ENCODE results near the gene GLS. TPM values are rescaled to one million over a fixed set of nuclear protein-coding genes. Genes with fewer than 3 reads are reported as not detected.

GLS gene
- total and polyA plus RNA-seq, 2 donors (not counting 3 experiments of a cell fraction or from before 2014, with no cell fraction given), result 49.0 to 183 TPM

- intact Hi-C loops (cut with micrococcal nuclease), result loop anchor here (1.0 to 2.0 kb wide), 4 partner anchors 11 to 158 kb away; no protein-coding TSS in a partner anchor
- no peak for DNase-seq (ENCODE audit: low read depth, low spot score)
- no peak overlapping the region for H3K9ac ChIP-seq (replicated peaks; ENCODE audit: extremely low read depth, insufficient read depth, low read length)
- no peak overlapping the region for H3K4me2 ChIP-seq (ENCODE audit: insufficient read depth, low read length)
- ChIA-PET POLR2A (no interaction called here), CTCF (interaction anchor here (1.3 kb wide), 1 partner anchor 158 kb away, joined by 6 read pairs; no protein-coding TSS in a partner anchor)
- TF ChIP-seq POLR2A (IDR thresholded peaks at IDR 0.05; ENCODE audit: low read depth, low read length) (no peak), JUN (IDR thresholded peaks at IDR 0.05; ENCODE audit: borderline replicate concordance, insufficient read depth, insufficient read length, low read depth) (no peak), GATA2 (IDR thresholded peaks at IDR 0.05; ENCODE audit: insufficient read depth, insufficient read length, low read depth, low read length) (no peak), CTCF (IDR thresholded peaks at IDR 0.05; ENCODE audit: extremely low read depth in 1 of 2, insufficient read depth in 1 of 2, low read depth in 1 of 2, low read length in 2 of 2) (no peak), MYC (IDR thresholded peaks at IDR 0.05; ENCODE audit: low read depth, low read length) (no peak), FOS (IDR thresholded peaks at IDR 0.05; ENCODE audit: borderline replicate concordance, insufficient read depth, low read length) (no peak)
- TF ChIP-seq, protein P1, sequence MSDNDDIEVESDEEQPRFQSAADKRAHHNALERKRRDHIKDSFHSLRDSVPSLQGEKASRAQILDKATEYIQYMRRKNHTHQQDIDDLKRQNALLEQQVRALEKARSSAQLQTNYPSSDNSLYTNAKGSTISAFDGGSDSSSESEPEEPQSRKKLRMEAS (IDR thresholded peaks at IDR 0.05; ENCODE audit: insufficient read depth, insufficient read length), result no peak
- H3K79me2 ChIP-seq (ENCODE audit: control insufficient read depth, insufficient read depth, low read length), result no peaks in the 10 kb centered on the region
- H3K36me3 ChIP-seq (ENCODE audit: control insufficient read depth in 2 of 2, extremely low read depth in 1 of 2, insufficient read depth in 2 of 2, low read length in 2 of 2), result peaks cover 26 to 58% of the 10 kb centered on the region in 2 experiments
- dilution Hi-C loops (cut with MboI; ENCODE audit: extremely low pct_ligation_motif_present, low sequenced_read_pairs), result no loop called here
- BruUV-seq (replicated peaks), result no TSS peak
- H4K20me1 ChIP-seq (replicated peaks; ENCODE audit: control insufficient read depth, extremely low read depth, insufficient read depth, low read length), result no peaks in the 10 kb centered on the region
- no peak for FAIRE-seq
- H3K9me1 ChIP-seq (replicated peaks; ENCODE audit: control insufficient read depth, extremely low read depth, insufficient read depth, low read length), result no peaks in the 10 kb centered on the region
- H3K4me3 ChIP-seq (replicated peaks in 1 of 3; ENCODE audit: insufficient read depth in 1 of 3, low read depth in 1 of 3, low read length in 3 of 3), result no peak overlapping the region
- H3K9me3 ChIP-seq (replicated peaks; ENCODE audit: control insufficient read depth, insufficient read depth, low read length), result no peaks in the 10 kb centered on the region
- no peak overlapping the region for H2AFZ ChIP-seq (ENCODE audit: low read depth, low read length)
- H3K27ac ChIP-seq (ENCODE audit: insufficient read depth, low read depth, low read length), result no peak overlapping the region
- no peaks in the 10 kb centered on the region for H3K27me3 ChIP-seq (ENCODE audit: control insufficient read depth in 2 of 2, insufficient read depth in 2 of 2, low read length in 2 of 2)
- H3K4me1 ChIP-seq (ENCODE audit: control insufficient read depth, extremely low read depth, insufficient read depth, low read length), result no peaks in the 10 kb centered on the region
Observed at GRCh38 chr2:190996947-190997346, 116.3 kb downstream of the GLS start.

All from endothelial cell of umbilical vein (primary cell).